IMR-90 (cell line): ENCODE results near the gene FNBP1. TPM values are rescaled to one million over a fixed set of nuclear protein-coding genes. Genes with fewer than 3 reads are reported as not detected.
"Not testable (repeated sequence)": the region's sequence is repeated elsewhere in the genome, so short reads cannot be mapped to it uniquely, and the experiment has no call there.

ENCODE experiments used
- ATAC-seq: fragments of 200-7000 bp; cut with Tn5 transposase; 2 replicates; pipeline ENCODE4 v1.9.1; 2020; ENCODE audit warnings: low read depth, mild to moderate bottlenecking, moderate library complexity
- BruUV-seq: library from RNA; stranded (reverse); fragments of 400-500 nt; replicated peaks from 2 replicates; lab custom pipeline; 2021; lab: Mats Ljungman, UMichigan
- CTCF ChIA-PET: fragments of 300-600 bp; formaldehyde crosslinking; extraction: SDS; loops from one replicate; lab custom pipeline; 2021; ENCODE audit warnings: antibody characterized with exemption; lab: Yijun Ruan, JAX
- POLR2A ChIA-PET: fragments of 300-600 bp; sonication (Branson Sonifier 250); formaldehyde crosslinking; loops from one replicate; lab custom pipeline; 2022; ENCODE audit warnings: antibody characterized with exemption; ENCODE audit not compliant: unreplicated experiment; lab: Charles Lee
- DNase-seq: peaks from one replicate; pipeline ENCODE4 v3.0.0; 2013
- H2AFZ ChIP-seq: replicated peaks from 2 replicates; pipeline ENCODE3; 2013; ENCODE audit warnings: low read length, mild to moderate bottlenecking; ENCODE audit not compliant: poor library complexity
- H2AK5ac ChIP-seq: 2 replicates; pipeline ENCODE4 v1.6.1; 2013; ENCODE audit warnings: low read depth, low read length, inconsistent platforms
- H2AK9ac ChIP-seq: replicated peaks from 2 replicates; pipeline ENCODE3; 2013; ENCODE audit warnings: mild to moderate bottlenecking, low read depth, low read length, moderate library complexity; ENCODE audit not compliant: poor library complexity
- H2BK120ac ChIP-seq: 2 replicates; pipeline ENCODE4 v1.6.1; 2013; ENCODE audit warnings: low read depth, low read length, inconsistent platforms
- H2BK15ac ChIP-seq: 3 replicates; pipeline ENCODE4 v1.6.1; 2013; ENCODE audit warnings: low read depth, low read length, inconsistent platforms
- H2BK20ac ChIP-seq: 2 replicates; pipeline ENCODE4 v1.6.1; 2013; ENCODE audit warnings: low read depth, mild to moderate bottlenecking, inconsistent platforms, low read length, moderate library complexity
- H2BK5ac ChIP-seq: 2 replicates; pipeline ENCODE4 v1.6.1; 2013; ENCODE audit warnings: mild to moderate bottlenecking, low read depth, low read length, inconsistent platforms; ENCODE audit not compliant: poor library complexity, severe bottlenecking
- H3K14ac ChIP-seq: replicated peaks from 2 replicates; pipeline ENCODE4 v1.6.1; 2013; ENCODE audit warnings: low read depth, low read length, inconsistent platforms
- H3K18ac ChIP-seq: 2 replicates; pipeline ENCODE4 v1.6.1; 2013; ENCODE audit warnings: low read depth, low read length, control low read depth
- H3K23ac ChIP-seq: 2 replicates; pipeline ENCODE4 v1.6.1; 2013; ENCODE audit warnings: low read depth, low read length, inconsistent platforms
- H3K27ac ChIP-seq: 2 replicates; pipeline ENCODE4 v1.5.1; 2013; ENCODE audit warnings: mild to moderate bottlenecking, control low read depth, low read length; ENCODE audit not compliant: insufficient read depth
- H3K27me3 ChIP-seq: 2 replicates; pipeline ENCODE4 v1.6.1; 2013; ENCODE audit warnings: low read length; ENCODE audit not compliant: control insufficient read depth, insufficient read depth
- H3K36me3 ChIP-seq: 2 replicates; pipeline ENCODE4 v1.6.1; 2013; ENCODE audit warnings: low read length, mixed read lengths; ENCODE audit not compliant: control insufficient read depth, insufficient read depth
- H3K4ac ChIP-seq: 2 replicates; pipeline ENCODE4 v1.6.1; 2013; ENCODE audit warnings: low read depth, low read length, inconsistent platforms
- H3K4me1 ChIP-seq: 2 replicates; pipeline ENCODE4 v1.6.1; 2013; ENCODE audit warnings: low read length, mixed read lengths; ENCODE audit not compliant: control insufficient read depth, insufficient read depth
- H3K4me2 ChIP-seq: 2 replicates; pipeline ENCODE4 v1.6.1; 2013; ENCODE audit warnings: low read depth, mild to moderate bottlenecking, control low read depth, low read length, moderate library complexity
- H3K4me3 ChIP-seq: 2 replicates; pipeline ENCODE4 v1.5.1; 2013; ENCODE audit warnings: low read depth, mild to moderate bottlenecking, control low read depth, low read length, moderate library complexity; ENCODE audit not compliant: insufficient read depth
- H3K56ac ChIP-seq: 2 replicates; pipeline ENCODE4 v1.6.1; 2013; ENCODE audit warnings: low read length, inconsistent platforms; ENCODE audit not compliant: insufficient read depth; ENCODE audit errors: extremely low read depth
- H3K79me1 ChIP-seq, 2 experiments: 2 replicates each; pipeline ENCODE4 v1.6.1; 2013; ENCODE audit warnings: low read length in 2 of 2, inconsistent platforms in 1 of 2, low read depth in 1 of 2
- H3K9ac ChIP-seq: 2 replicates; pipeline ENCODE4 v1.6.1; 2013; ENCODE audit warnings: low read depth, low read length, control low read depth
- H3K9me1 ChIP-seq: 2 replicates; pipeline ENCODE4 v1.6.1; 2013; ENCODE audit warnings: low read length, inconsistent platforms; ENCODE audit not compliant: insufficient read depth
- H3K9me3 ChIP-seq: 2 replicates; pipeline ENCODE4 v1.6.1; 2013; ENCODE audit warnings: low read length; ENCODE audit not compliant: control insufficient read depth, insufficient read depth
- H4K20me1 ChIP-seq: 2 replicates; pipeline ENCODE4 v1.6.1; 2013; ENCODE audit warnings: low read length, inconsistent platforms; ENCODE audit not compliant: insufficient read depth
- H4K5ac ChIP-seq: 2 replicates; pipeline ENCODE4 v1.6.1; 2013; ENCODE audit warnings: mild to moderate bottlenecking, low read depth, low read length, control low read depth
- H4K8ac ChIP-seq, 2 experiments: 2 replicates each; pipeline ENCODE4 v1.6.1; 2013; ENCODE audit warnings: low read depth in 2 of 2, low read length in 2 of 2, control low read depth in 1 of 2, inconsistent platforms in 1 of 2
- H4K91ac ChIP-seq: 2 replicates; pipeline ENCODE4 v1.6.1; 2013; ENCODE audit warnings: low read depth, low read length, inconsistent platforms; ENCODE audit not compliant: insufficient read depth
- WGBS, 2 experiments: methylation state at CpG; one replicate each; pipeline versions ENCODE4 v1.1.5 to v1.1.7; 2013; ENCODE audit warnings: missing lambda C conversion rate in 2 of 2; ENCODE audit not compliant: insufficient read length in 1 of 2; ENCODE audit errors: extremely low coverage in 2 of 2; 5-methylcytosine and 5-hydroxymethylcytosine counted together
- dilution Hi-C: fragments of 300-500 bp; cut with HindIII; formaldehyde crosslinking; loops from one replicate; pipeline ENCODE4 v1.14.3; 2018; ENCODE audit warnings: low sequenced_read_pairs; ENCODE audit not compliant: unreplicated experiment
- in situ Hi-C: fragments of 300-500 bp; cut with MboI; formaldehyde crosslinking; loops from 3 replicates; pipeline ENCODE4 v1.14.3; 2019; ENCODE audit warnings: low sequenced_read_pairs, inconsistent platforms, mixed read lengths
- intact Hi-C: fragments of 100-400 bp; cut with micrococcal nuclease; formaldehyde crosslinking; loops from 2 replicates; pipeline ENCODE4 v1.10.0; 2022
- polyA plus RNA-seq, 3 experiments: library from polyadenylated mRNA; depleted of rRNA; stranded (reverse); fragments of >200 nt; gene quantifications; 2 replicates each; pipeline ENCODE4 v1.2.3, GENCODE V29; 2012; ENCODE audit warnings: low replicate concordance in 1 of 3
- total RNA-seq: library from RNA; depleted of rRNA; stranded (reverse); fragments of >200 nt; gene quantifications from 2 replicates; pipeline ENCODE4 v1.2.3, GENCODE V29; 2012

FNBP1 gene
- total and polyA plus RNA-seq, 2 of the 4 experiments (the other 2 are of a cell fraction): 10.3 to 15.4 TPM

GRCh38 chr9:130009546-130009945, 33.4 kb downstream of the FNBP1 start:
- DNase-seq, H3K18ac ChIP-seq, H4K20me1 ChIP-seq, H3K9ac ChIP-seq, H4K91ac ChIP-seq, H3K56ac ChIP-seq, H3K4me2 ChIP-seq, H4K5ac ChIP-seq, H3K23ac ChIP-seq, H2BK120ac ChIP-seq, H3K14ac ChIP-seq, CTCF ChIA-PET, H3K9me3 ChIP-seq, H2AK5ac ChIP-seq, H3K36me3 ChIP-seq, ATAC-seq, H3K4me3 ChIP-seq, intact Hi-C loops, H4K8ac ChIP-seq, BruUV-seq, H2AFZ ChIP-seq, dilution Hi-C loops, H3K27me3 ChIP-seq, H2BK5ac ChIP-seq, H3K9me1 ChIP-seq, H3K27ac ChIP-seq, POLR2A ChIA-PET, H2AK9ac ChIP-seq, in situ Hi-C loops, H3K4me1 ChIP-seq, H2BK20ac ChIP-seq, H3K4ac ChIP-seq, H2BK15ac ChIP-seq: not testable (repeated sequence)
- no CpG with 5 or more reads among the region's 10 CpGs for WGBS, 2 experiments
- peaks cover 8 to 15% of the 10 kb centered on the region in 2 experiments; a peak in 3 of 4 replicates for H3K79me1 ChIP-seq
